Skin of body (tissue), 3 donors: ENCODE measurements around the gene KRTAP6-3. TPM values are rescaled to one million over a fixed set of nuclear protein-coding genes. Genes with fewer than 3 reads are reported as not detected.

Source experiments
- DNase-seq: peaks from one replicate; lab custom pipeline; 2025; lab: John Stamatoyannopoulos, UW
- small RNA-seq: library from RNA; depleted of rRNA; stranded (forward); fragments of <200 nt; gene quantifications from one replicate; pipeline ENCODE3, GENCODE V24; 2014; ENCODE audit warnings: low replicate concordance
- total RNA-seq: library from RNA; depleted of rRNA; stranded (reverse); fragments of >200 nt; gene quantifications from one replicate; pipeline ENCODE4 v1.2.3, GENCODE V29; 2014

The KRTAP6-3 gene
- total RNA-seq, 1 donor from 2014 or later = not detected

GRCh38 chr21:30625449-30626165 lies 33.4 kb downstream of the KRTAP6-3 start:
- DNase-seq = no peak

- DNase-seq = no peak
Observed at GRCh38 chr21:30628109-30628508, 35.9 kb downstream of the KRTAP6-3 start.

- no peak for DNase-seq
Observed at GRCh38 chr21:30629200-30629599, 37.0 kb downstream of the KRTAP6-3 start.

GRCh38 chr21:30634906-30635305 lies 42.7 kb downstream of the KRTAP6-3 start, which contains the start of gene KRTAP20-2:
Gene KRTAP20-2 (plus strand): TSS chr21:30635206. CDS start chr21:30635264, 58 bp downstream.
- no peak for DNase-seq

GRCh38 chr21:30638686-30639085 lies 46.4 kb downstream of the KRTAP6-3 start:
- no peak for DNase-seq

- DNase-seq = no peak
Observed at GRCh38 chr21:30642564-30642963, 50.3 kb downstream of the KRTAP6-3 start, which contains the start of gene KRTAP20-3. Gene KRTAP20-3 (plus strand): TSS chr21:30642864.

Small RNA genes lying within 50 kb of the gene (small RNA-seq; reads per million reads assigned to genes)
- gene KRTAP20-1 (not detected), gene KRTAP20-3 (not detected), gene KRTAP20-4 (not detected), gene KRTAP22-1 (not detected), gene KRTAP22-2 (not detected)

Other genes starting within 250 kb of the KRTAP6-3 start
- gene KRTAP23-1, start 243.8 kb upstream of the KRTAP6-3 start, total RNA-seq = not detected
- gene KRTAP13-2, start 220.2 kb upstream of the KRTAP6-3 start, total RNA-seq = 2.9 TPM
- gene KRTAP13-1, start 196.4 kb upstream of the KRTAP6-3 start, total RNA-seq = 0.99 TPM
- gene KRTAP13-3, start 166.5 kb upstream of the KRTAP6-3 start, total RNA-seq = not detected
- gene KRTAP13-4, start 162.2 kb upstream of the KRTAP6-3 start, total RNA-seq = not detected
- gene KRTAP15-1, start 152.2 kb upstream of the KRTAP6-3 start, total RNA-seq = not detected
- gene KRTAP19-1, start 112.1 kb upstream of the KRTAP6-3 start, total RNA-seq = 11.4 TPM
- not detected for gene KRTAP19-2, start 105.0 kb upstream of the KRTAP6-3 start, total RNA-seq
- 9.7 TPM for gene KRTAP19-3, start 100.4 kb upstream of the KRTAP6-3 start, total RNA-seq
- not detected for gene KRTAP19-4, start 95.3 kb upstream of the KRTAP6-3 start, total RNA-seq
- 25.9 TPM for gene KRTAP19-5, start 90.3 kb upstream of the KRTAP6-3 start, total RNA-seq
- gene KRTAP19-6, start 50.6 kb upstream of the KRTAP6-3 start, total RNA-seq = not detected
- not detected for gene KRTAP19-7, start 31.1 kb upstream of the KRTAP6-3 start, total RNA-seq
- gene KRTAP22-2, start 2.0 kb upstream of the KRTAP6-3 start, total RNA-seq = not detected
- not detected for gene KRTAP6-2, start 6.5 kb downstream of the KRTAP6-3 start, total RNA-seq
- not detected for gene KRTAP22-1, start 8.6 kb downstream of the KRTAP6-3 start, total RNA-seq
- not detected for gene KRTAP6-1, start 21.5 kb downstream of the KRTAP6-3 start, total RNA-seq
- gene KRTAP20-1, start 24.0 kb downstream of the KRTAP6-3 start, total RNA-seq = not detected
- gene KRTAP20-4, start 28.2 kb downstream of the KRTAP6-3 start, total RNA-seq = not detected
- 1.2 TPM for gene KRTAP20-2, start 42.8 kb downstream of the KRTAP6-3 start, total RNA-seq
- not detected for gene KRTAP20-3, start 50.4 kb downstream of the KRTAP6-3 start, total RNA-seq
- not detected for gene KRTAP21-3, start 126.3 kb downstream of the KRTAP6-3 start, total RNA-seq
- gene KRTAP21-2, start 154.8 kb downstream of the KRTAP6-3 start, total RNA-seq = 1.3 TPM
- not detected for gene KRTAP21-1, start 163.0 kb downstream of the KRTAP6-3 start, total RNA-seq
- 2.5 TPM for gene KRTAP8-1, start 220.8 kb downstream of the KRTAP6-3 start, total RNA-seq
- gene KRTAP7-1, start 237.3 kb downstream of the KRTAP6-3 start, total RNA-seq = 3.4 TPM